HepG2 (cell line): ENCODE results near the gene FGD6. TPM values are rescaled to one million over a fixed set of nuclear protein-coding genes. Genes with fewer than 3 reads are reported as not detected.

Experiments
- ATAC-seq: fragments of 200-7000 bp; cut with Tn5 transposase; 3 replicates; pipeline ENCODE4 v1.9.1; 2020; ENCODE audit warnings: mild to moderate bottlenecking, moderate library complexity
- BruUV-seq: library from RNA; stranded (reverse); fragments of 400-500 nt; replicated peaks from 2 replicates; lab custom pipeline; 2021; lab: Mats Ljungman, UMichigan
- CTCF ChIA-PET: fragments of 300-600 bp; formaldehyde crosslinking; extraction: SDS; loops from one replicate; lab custom pipeline; 2021; ENCODE audit warnings: low total read pairs, inconsistent platforms, low intra/inter-chr PET ratio; lab: Yijun Ruan, JAX
- POLR2A ChIA-PET: fragments of 350-600 bp; sonication (Branson Sonifier 250); formaldehyde crosslinking; loops from one replicate; lab custom pipeline; 2020; ENCODE audit warnings: antibody characterized with exemption, inconsistent platforms; lab: Yijun Ruan, JAX
- DNase-seq: peaks from one replicate; pipeline ENCODE4 v3.0.0-alpha.2; 2015; ENCODE audit warnings: low spot score
- FAIRE-seq: peaks from 3 replicates; lab custom pipeline; 2011; peaks lifted over from hg19 to GRCh38; lab: Jason Lieb, UNC
- H2AFZ ChIP-seq: one replicate; pipeline ENCODE4 v1.6.1; 2011; ENCODE audit warnings: low read length, inconsistent platforms
- H3K27ac ChIP-seq: fragments of 300-600 bp; 3 replicates; pipeline ENCODE4 v1.8.0; 2011; ENCODE audit warnings: mixed run types, mild to moderate bottlenecking, mixed read lengths, low read length, inconsistent platforms; ENCODE audit not compliant: insufficient read depth; ENCODE audit errors: extremely low read length
- H3K27me3 ChIP-seq, 2 experiments: fragments of 200-600 bp in 1 of 2; 2 replicates in 1 of 2; 3 replicates in 1 of 2; pipeline versions ENCODE4 v1.6.0 to v1.8.0; 2011; ENCODE audit warnings: low read length in 2 of 2, mild to moderate bottlenecking in 2 of 2, moderate library complexity in 2 of 2, inconsistent platforms in 1 of 2; ENCODE audit not compliant: insufficient read depth in 2 of 2, control insufficient read depth in 1 of 2
- H3K36me3 ChIP-seq, 2 experiments: fragments of 200-600 bp in 1 of 2; replicated peaks in 1 of 2; 2 replicates in 1 of 2; 3 replicates in 1 of 2; pipeline versions ENCODE4 v1.5.1 to v1.8.0; 2011; ENCODE audit warnings: low read length in 2 of 2, inconsistent platforms in 1 of 2; ENCODE audit not compliant: insufficient read depth in 2 of 2, control insufficient read depth in 1 of 2
- H3K4me1 ChIP-seq: 2 replicates; pipeline ENCODE4 v1.5.1; 2012; ENCODE audit warnings: low read length, inconsistent platforms; ENCODE audit not compliant: insufficient read depth
- H3K4me2 ChIP-seq: 2 replicates; pipeline ENCODE4 v1.6.0; 2011; ENCODE audit warnings: low read depth, low read length, inconsistent platforms
- H3K4me3 ChIP-seq, 3 experiments: fragments of 200-600 bp in 1 of 3; sonication (generic), shearing (Covaris generic) in 1 of 3; replicated peaks in 1 of 3; 2 replicates each; pipeline ENCODE4 v1.5.1; 2011 to 2016; ENCODE audit warnings: low read length in 3 of 3, inconsistent platforms in 2 of 3, low read depth in 2 of 3, mild to moderate bottlenecking in 2 of 3, control low read depth in 1 of 3, mixed read lengths in 1 of 3; ENCODE audit not compliant: insufficient read depth in 1 of 3
- H3K79me2 ChIP-seq: one replicate; pipeline ENCODE4 v1.6.1; 2011; ENCODE audit warnings: low read length, inconsistent platforms; ENCODE audit not compliant: insufficient read depth
- H3K9ac ChIP-seq: 2 replicates; pipeline ENCODE4 v1.6.0; 2011; ENCODE audit warnings: mild to moderate bottlenecking, low read depth, low read length, inconsistent platforms; ENCODE audit not compliant: insufficient read depth
- H3K9me3 ChIP-seq: 2 replicates; pipeline ENCODE4 v1.5.1; 2012; ENCODE audit warnings: mild to moderate bottlenecking, low read length
- H4K20me1 ChIP-seq: 2 replicates; pipeline ENCODE4 v1.6.0; 2011; ENCODE audit warnings: inconsistent platforms, mild to moderate bottlenecking, low read length, moderate library complexity; ENCODE audit not compliant: insufficient read depth
- ELK4 ChIP-seq: sonication (generic); formaldehyde crosslinking; IDR thresholded peaks from 2 replicates; pipeline ENCODE4 v1.9.0; 2021; ENCODE audit warnings: missing genetic modification reagents, borderline replicate concordance
- KAT2B ChIP-seq: fragments of 150-350 bp; IDR thresholded peaks from 2 replicates; pipeline ENCODE4 v1.6.1; 2014; ENCODE audit warnings: low read depth, low read length, borderline replicate concordance
- NCOR1 ChIP-seq: fragments of 200-600 bp; sonication (generic); IDR thresholded peaks from 2 replicates; pipeline ENCODE4 v1.7.0; 2017; ENCODE audit warnings: antibody characterized with exemption, low read length, borderline replicate concordance
- NR0B2 ChIP-seq: sonication (generic); formaldehyde crosslinking; IDR thresholded peaks from 2 replicates; pipeline ENCODE4 v1.4.0; 2020; ENCODE audit warnings: mild to moderate bottlenecking, missing genetic modification reagents
- RNF219 ChIP-seq: sonication (generic); formaldehyde crosslinking; IDR thresholded peaks from 2 replicates; pipeline ENCODE4 v1.5.0; 2020; ENCODE audit warnings: mild to moderate bottlenecking, missing genetic modification reagents
- SRSF4 ChIP-seq: fragments of 200-400 bp; formaldehyde crosslinking; IDR thresholded peaks from one replicate; pipeline ENCODE4 v1.6.1; 2018; ENCODE audit warnings: mild to moderate bottlenecking, low read depth, low read length, moderate library complexity; ENCODE audit not compliant: poor library complexity, severe bottlenecking
- ZBTB1 ChIP-seq: sonication (generic); formaldehyde crosslinking; IDR thresholded peaks from 2 replicates; pipeline ENCODE4 v1.4.0; 2020; ENCODE audit warnings: missing genetic modification reagents, borderline replicate concordance
- ZMYM2 ChIP-seq: sonication (generic); formaldehyde crosslinking; IDR thresholded peaks from 2 replicates; pipeline ENCODE4 v1.8.0; 2022; ENCODE audit warnings: mild to moderate bottlenecking, missing genetic modification reagents
- ZNF235 ChIP-seq: sonication (generic); formaldehyde crosslinking; IDR thresholded peaks from 2 replicates; pipeline ENCODE4 v1.8.1; 2023; ENCODE audit warnings: mild to moderate bottlenecking, missing genetic modification reagents, borderline replicate concordance
- ZNF615 ChIP-seq: sonication (generic); formaldehyde crosslinking; IDR thresholded peaks from 2 replicates; pipeline ENCODE4 v1.5.0; 2020; ENCODE audit warnings: mild to moderate bottlenecking, missing genetic modification reagents, borderline replicate concordance
- WGBS: methylation state at CpG from one replicate; pipeline ENCODE4 v1.1.6; 2017; ENCODE audit warnings: low lambda C conversion rate; 5-methylcytosine and 5-hydroxymethylcytosine counted together
- in situ Hi-C: cut with HindIII; loops from 2 replicates; pipeline ENCODE4 v1.10.0; 2017; ENCODE audit warnings: low pct_unique_long_range_greater_than_20kb; ENCODE audit not compliant: extremely low pct_ligation_motif_present
- intact Hi-C: fragments of 100-400 bp; cut with micrococcal nuclease; formaldehyde crosslinking; loops from one replicate; pipeline ENCODE4 v1.10.0; 2022; ENCODE audit not compliant: unreplicated experiment
- polyA plus RNA-seq, 8 experiments: library from polyadenylated mRNA; depleted of rRNA in 3 of 8; stranded (reverse) in 7 of 8; unstranded in 1 of 8; fragments of >200 nt; fragmentation: Illumina TruSeq in 4 of 8; extraction: Trizol in 4 of 8; gene quantifications; 2 replicates each; pipeline versions ENCODE4 v1.2.1 to v1.2.3, GENCODE V29; 2011 to 2016; ENCODE audit warnings: low read depth in 4 of 8, missing spikeins in 1 of 8, mixed read lengths in 1 of 8; ENCODE audit not compliant: insufficient read depth in 1 of 8
- total RNA-seq, 5 experiments: library from RNA; depleted of rRNA; stranded (reverse); fragments of >200 nt; fragmentation: Illumina TruSeq; extraction: Trizol; gene quantifications; 2 replicates each; pipeline ENCODE4 v1.2.3, GENCODE V29; 2016; ENCODE audit warnings: low read depth in 1 of 5

Gene FGD6
- total and polyA plus RNA-seq, 2 of the 13 experiments (the other 11 are each of a cell fraction or from before 2014, with no cell fraction given), result 2.2 to 4.3 TPM

- no peak for TF ChIP-seq SRSF4
- TF ChIP-seq ZNF235 (CRISPR knock-in tag), result no peak
- no peak for TF ChIP-seq ZBTB1 (CRISPR knock-in tag)
- no peak for TF ChIP-seq NCOR1
- TF ChIP-seq ZMYM2, result no peak
- TF ChIP-seq, all 625 proteins: peak for 0
Measured at GRCh38 chr12:95195122-95195521, 22.1 kb downstream of the FGD6 start (continued).

- no peak overlapping the region for H3K4me2 ChIP-seq
- H4K20me1 ChIP-seq, result no peaks in the 10 kb centered on the region
- H3K9ac ChIP-seq, result no peak overlapping the region
- peaks cover 10% of the 10 kb centered on the region for H3K4me1 ChIP-seq
- no peak overlapping the region for H3K4me3 ChIP-seq
- WGBS, result 97% methylated on average over 3 of the region's 3 CpGs
- intact Hi-C loops, result no loop called here
- no peaks in the 10 kb centered on the region for H3K36me3 ChIP-seq
- in situ Hi-C loops, result no loop called here
- H3K27ac ChIP-seq, result no peak overlapping the region
- no peak for ATAC-seq
- H3K79me2 ChIP-seq, result no peaks in the 10 kb centered on the region
- no TSS peak for BruUV-seq
- no peak for FAIRE-seq
- H3K9me3 ChIP-seq, result no peaks in the 10 kb centered on the region
- no peak overlapping the region for H2AFZ ChIP-seq
- no peak for DNase-seq
- no peak for TF ChIP-seq KAT2B
- TF ChIP-seq RNF219 (CRISPR knock-in tag), result no peak
- TF ChIP-seq NR0B2 (CRISPR knock-in tag), result no peak
- no peak for TF ChIP-seq ZNF615
- TF ChIP-seq ELK4 (CRISPR knock-in tag), result no peak
- POLR2A ChIA-PET, result interaction anchor here (0.7 kb wide), 1 partner anchor 30 kb away, joined by 3 read pairs; no protein-coding TSS in a partner anchor
- no peaks in the 10 kb centered on the region for H3K27me3 ChIP-seq
- CTCF ChIA-PET, result no interaction called here
Measured at GRCh38 chr12:95193139-95193538, 24.1 kb downstream of the FGD6 start.
